Tibial nerve (tissue), 4 donors: ENCODE data around the gene NFIB. TPM values are rescaled to one million over a fixed set of nuclear protein-coding genes. Genes with fewer than 3 reads are reported as not detected.
A peak's percentile ranks its signal among the peaks of the same experiment; 100 is the strongest.

Experiments used
- DNase-seq, 2 donors: peaks; one replicate each; pipeline ENCODE4 v3.0.0-alpha.2; 2019; ENCODE audit warnings: low spot score in 2 of 2
- H3K27ac ChIP-seq, 4 donors: fragments of 200-600 bp; sonication (generic) in 3 of 4; one replicate each; pipeline ENCODE4 v1.5.1; 2017 to 2019; ENCODE audit warnings: mild to moderate bottlenecking in 1 of 4
- H3K27me3 ChIP-seq, 2 donors: fragments of 200-600 bp; sonication (generic) in 1 of 2; one replicate each; pipeline versions ENCODE4 v1.5.1 to v1.6.0; 2017 to 2019
- H3K36me3 ChIP-seq, 3 donors: fragments of 200-600 bp; sonication (generic); one replicate each; pipeline ENCODE4 v1.5.1; 2018 to 2019
- H3K4me1 ChIP-seq, 4 donors: fragments of 200-600 bp; sonication (generic) in 3 of 4; one replicate each; pipeline ENCODE4 v1.5.1; 2017 to 2019
- H3K4me3 ChIP-seq, 4 donors: fragments of 200-600 bp; sonication (generic) in 3 of 4; one replicate each; pipeline ENCODE4 v1.5.1; 2017 to 2019; ENCODE audit warnings: mild to moderate bottlenecking in 1 of 4, moderate library complexity in 1 of 4
- H3K9me3 ChIP-seq, 4 donors: fragments of 200-600 bp; sonication (generic) in 3 of 4; one replicate each; pipeline ENCODE4 v1.5.1; 2017 to 2019
- CTCF ChIP-seq, 5 experiments: fragments of 200-600 bp in 3 of 5; fragments of 450-650 bp in 2 of 5; sonication (generic) in 3 of 5; IDR thresholded peaks; one replicate each; pipeline ENCODE4 v1.5.1; 2016 to 2019; ENCODE audit warnings: antibody characterized with exemption in 5 of 5, mild to moderate bottlenecking in 3 of 5, moderate library complexity in 2 of 5
- EP300 ChIP-seq, 2 donors: sonication (generic); formaldehyde crosslinking; IDR thresholded peaks; one replicate each; pipeline ENCODE4 v1.6.1; 2017; ENCODE audit warnings: antibody characterized with exemption in 2 of 2, mild to moderate bottlenecking in 1 of 2
- POLR2A ChIP-seq, 2 donors: fragments of 450-650 bp; IDR thresholded peaks; one replicate each; pipeline ENCODE4 v1.6.1; 2017; ENCODE audit warnings: antibody characterized with exemption in 2 of 2, mild to moderate bottlenecking in 2 of 2, moderate library complexity in 2 of 2
- WGBS, 2 donors: methylation state at CpG; one replicate each; pipeline ENCODE4 v1.1.5; 2018; 5-methylcytosine and 5-hydroxymethylcytosine counted together
- total RNA-seq, 4 donors: library from RNA; depleted of rRNA; stranded (reverse); fragments of >200 nt; gene quantifications; one replicate each; pipeline ENCODE4 v1.1.0, GENCODE V29; 2016

NFIB gene
- total RNA-seq, 4 donors from 2014 or later: 52.1 to 125 (median 78.1) TPM

- TF ChIP-seq EP300 (IDR thresholded peaks at IDR 0.05) (no peak), POLR2A (IDR thresholded peaks at IDR 0.05) (no peak), CTCF (IDR thresholded peaks at IDR 0.05) (no peak)
- peak overlapping the region in 1 of 4 donors; percentile 6 for H3K4me3 ChIP-seq
- 47 to 62% methylated on average over 11 of the region's 11 CpGs for WGBS, 2 donors
Measured at GRCh38 chr9:14180093-14180959, 133.6 kb downstream of the NFIB start.

GRCh38 chr9:14179449-14179848, 134.5 kb downstream of the NFIB start:
- Histone ChIP-seq H3K36me3 (no peaks in the 10 kb centered on the region), H3K4me3 (no peak overlapping the region), H3K9me3 (no peaks in the 10 kb centered on the region), H3K27me3 (no peaks in the 10 kb centered on the region), H3K27ac (peak overlapping the region in 2 of 4 donors; percentile 6 to 29), H3K4me1 (peaks cover 0 to 48% (median 22%) of the 10 kb centered on the region in 4 donors)
- TF ChIP-seq EP300 (IDR thresholded peaks at IDR 0.05) (peak in 1 of 2 donors; percentile 13), CTCF (IDR thresholded peaks at IDR 0.05) (no peak), POLR2A (IDR thresholded peaks at IDR 0.05) (no peak)
- WGBS, 2 donors: 67 to 75% methylated on average over 3 of the region's 3 CpGs
- DNase-seq: no peak

More at GRCh38 chr9:14180093-14180959, 133.6 kb downstream of the NFIB start:
- Histone ChIP-seq H3K27ac (peak overlapping the region in 3 of 4 donors; percentile 0 to 76 (median 69)), H3K9me3 (no peaks in the 10 kb centered on the region), H3K27me3 (no peaks in the 10 kb centered on the region), H3K4me1 (peaks cover 0 to 48% (median 22%) of the 10 kb centered on the region in 4 donors), H3K36me3 (no peaks in the 10 kb centered on the region)
- DNase-seq: peak in 1 of 2 donors; percentile 35

- WGBS, 2 donors: 85 to 88% methylated on average over 1 of the region's 1 CpG
- no peaks in the 10 kb centered on the region for H3K9me3 ChIP-seq
- H3K4me1 ChIP-seq: peaks cover 0 to 27% (median 15%) of the 10 kb centered on the region in 4 donors
Measured at GRCh38 chr9:14175778-14176177, 138.2 kb downstream of the NFIB start.

GRCh38 chr9:14173713-14174112, 140.2 kb downstream of the NFIB start:
- 50 to 59% methylated on average over 2 of the region's 2 CpGs for WGBS, 2 donors
- DNase-seq: no peak
- no peak overlapping the region for H3K4me3 ChIP-seq
- H3K36me3 ChIP-seq: no peaks in the 10 kb centered on the region
- H3K4me1 ChIP-seq: peaks cover 0 to 6% (median 2%) of the 10 kb centered on the region in 4 donors
- H3K27me3 ChIP-seq: no peaks in the 10 kb centered on the region
- H3K27ac ChIP-seq: no peak overlapping the region
- H3K9me3 ChIP-seq: no peaks in the 10 kb centered on the region
- TF ChIP-seq POLR2A (IDR thresholded peaks at IDR 0.05) (no peak), EP300 (IDR thresholded peaks at IDR 0.05) (no peak), CTCF (IDR thresholded peaks at IDR 0.05) (no peak)

More at GRCh38 chr9:14175778-14176177, 138.2 kb downstream of the NFIB start:
- Histone ChIP-seq H3K36me3 (no peaks in the 10 kb centered on the region), H3K27ac (no peak overlapping the region), H3K4me3 (no peak overlapping the region), H3K27me3 (no peaks in the 10 kb centered on the region)
- TF ChIP-seq CTCF (IDR thresholded peaks at IDR 0.05): no peak
- TF ChIP-seq EP300 (IDR thresholded peaks at IDR 0.05): no peak
- TF ChIP-seq POLR2A (IDR thresholded peaks at IDR 0.05): no peak
- no peak for DNase-seq

- no peak overlapping the region for H3K27ac ChIP-seq
- 76 to 78% methylated on average over 5 of the region's 5 CpGs for WGBS, 2 donors
- H3K9me3 ChIP-seq: no peaks in the 10 kb centered on the region
- no peaks in the 10 kb centered on the region for H3K27me3 ChIP-seq
- DNase-seq: no peak
- peaks cover 0 to 3% (median 0%) of the 10 kb centered on the region in 3 donors for H3K36me3 ChIP-seq
- H3K4me1 ChIP-seq: peaks cover 0 to 5% (median 0%) of the 10 kb centered on the region in 4 donors
- no peak overlapping the region for H3K4me3 ChIP-seq
- TF ChIP-seq EP300 (IDR thresholded peaks at IDR 0.05): no peak
- no peak for TF ChIP-seq CTCF (IDR thresholded peaks at IDR 0.05)
- no peak for TF ChIP-seq POLR2A (IDR thresholded peaks at IDR 0.05)
Measured at GRCh38 chr9:14170973-14171596, 142.9 kb downstream of the NFIB start.
